ENCODE results near the gene MRI1.

The MRI1 gene

DNA sequence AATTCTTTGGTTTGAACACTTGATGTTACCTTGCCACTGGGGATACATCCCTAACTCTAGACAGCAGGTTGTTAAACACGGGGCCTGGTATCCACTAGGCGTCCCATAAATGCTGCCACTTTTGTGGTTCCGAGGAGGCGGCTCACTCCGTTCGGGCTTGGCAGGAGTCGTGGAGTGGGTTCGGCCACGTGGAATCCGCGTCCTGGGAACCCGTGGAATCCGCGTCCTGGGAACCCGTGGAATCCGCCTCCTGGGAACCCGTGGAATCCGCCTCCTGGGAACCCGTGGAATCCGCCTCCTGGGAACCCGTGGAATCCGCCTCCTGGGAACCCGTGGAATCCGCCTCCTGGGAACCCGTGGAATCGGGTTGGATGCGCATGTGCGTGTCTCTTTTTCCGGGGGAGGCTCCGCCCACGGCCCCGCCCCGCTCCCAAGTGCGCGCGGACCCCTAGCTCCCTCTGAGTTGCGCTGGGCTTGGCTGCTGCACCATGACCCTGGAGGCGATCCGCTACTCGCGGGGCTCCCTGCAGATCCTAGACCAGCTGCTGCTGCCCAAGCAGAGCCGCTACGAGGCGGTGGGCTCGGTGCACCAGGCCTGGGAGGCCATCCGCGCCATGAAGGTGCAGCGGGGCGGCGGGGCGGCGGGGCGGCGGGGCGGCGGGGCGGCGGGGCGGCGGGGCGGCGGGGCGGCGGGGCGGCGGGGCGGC is at the start of gene MRI1:
Gene MRI1, plus strand, starts transcription at position 422 of the 707 bp plus-strand sequence. Its CDS starts 67 bp downstream, at position 489.
- peaks cover 24% of the 10 kb centered on the region for H3K79me2 ChIP-seq (ENCODE audit: insufficient read depth, low read length)
- H3K9ac ChIP-seq (ENCODE audit: low read depth, low read length): peak within 1 kb of the TSS; percentile 62
- peak within 1 kb of the TSS; percentile 67 for H3K27ac ChIP-seq (ENCODE audit: low read length)
- H4K20me1 ChIP-seq (ENCODE audit: insufficient read depth, low read length): peaks cover 11% of the 10 kb centered on the region; the same call in 1 of the 2 replicates
- ATAC-seq (ENCODE audit: insufficient read depth, low read depth) (peak; percentile 91), DNase-seq (peak; percentile 84)
- H3K4me3 ChIP-seq (ENCODE audit: low read depth in 1 of 2, low read length in 2 of 2): peak within 1 kb of the TSS; percentile 62 to 75; a peak in 3 of 4 replicates
- H3K36me3 ChIP-seq (ENCODE audit: insufficient read depth, low read length): peaks cover 59% of the 10 kb centered on the region
- H3K27me3 ChIP-seq (ENCODE audit: insufficient read depth, low read length, poor library complexity): no peaks in the 10 kb centered on the region
- H3K4me1 ChIP-seq (ENCODE audit: insufficient read depth, low read length): peaks cover 22% of the 10 kb centered on the region
- peak within 1 kb of the TSS; percentile 96 for H3K4me2 ChIP-seq (ENCODE audit: insufficient read depth, low read length)
- peak within 1 kb of the TSS; percentile 75 for H2AFZ ChIP-seq (ENCODE audit: low read depth, low read length)
- TF ChIP-seq, protein P1, sequence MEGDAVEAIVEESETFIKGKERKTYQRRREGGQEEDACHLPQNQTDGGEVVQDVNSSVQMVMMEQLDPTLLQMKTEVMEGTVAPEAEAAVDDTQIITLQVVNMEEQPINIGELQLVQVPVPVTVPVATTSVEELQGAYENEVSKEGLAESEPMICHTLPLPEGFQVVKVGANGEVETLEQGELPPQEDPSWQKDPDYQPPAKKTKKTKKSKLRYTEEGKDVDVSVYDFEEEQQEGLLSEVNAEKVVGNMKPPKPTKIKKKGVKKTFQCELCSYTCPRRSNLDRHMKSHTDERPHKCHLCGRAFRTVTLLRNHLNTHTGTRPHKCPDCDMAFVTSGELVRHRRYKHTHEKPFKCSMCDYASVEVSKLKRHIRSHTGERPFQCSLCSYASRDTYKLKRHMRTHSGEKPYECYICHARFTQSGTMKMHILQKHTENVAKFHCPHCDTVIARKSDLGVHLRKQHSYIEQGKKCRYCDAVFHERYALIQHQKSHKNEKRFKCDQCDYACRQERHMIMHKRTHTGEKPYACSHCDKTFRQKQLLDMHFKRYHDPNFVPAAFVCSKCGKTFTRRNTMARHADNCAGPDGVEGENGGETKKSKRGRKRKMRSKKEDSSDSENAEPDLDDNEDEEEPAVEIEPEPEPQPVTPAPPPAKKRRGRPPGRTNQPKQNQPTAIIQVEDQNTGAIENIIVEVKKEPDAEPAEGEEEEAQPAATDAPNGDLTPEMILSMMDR (IDR thresholded peaks at IDR 0.05; ENCODE audit: borderline replicate concordance, extremely low read depth, low read length, poor library complexity, severe bottlenecking): no peak
- TF ChIP-seq EZH2 (IDR thresholded peaks at IDR 0.05; ENCODE audit: borderline replicate concordance, low read depth, low read length, severe bottlenecking): no peak
- H3K9me3 ChIP-seq (ENCODE audit: insufficient read depth, low read length, severe bottlenecking): no peaks in the 10 kb centered on the region

DNA sequence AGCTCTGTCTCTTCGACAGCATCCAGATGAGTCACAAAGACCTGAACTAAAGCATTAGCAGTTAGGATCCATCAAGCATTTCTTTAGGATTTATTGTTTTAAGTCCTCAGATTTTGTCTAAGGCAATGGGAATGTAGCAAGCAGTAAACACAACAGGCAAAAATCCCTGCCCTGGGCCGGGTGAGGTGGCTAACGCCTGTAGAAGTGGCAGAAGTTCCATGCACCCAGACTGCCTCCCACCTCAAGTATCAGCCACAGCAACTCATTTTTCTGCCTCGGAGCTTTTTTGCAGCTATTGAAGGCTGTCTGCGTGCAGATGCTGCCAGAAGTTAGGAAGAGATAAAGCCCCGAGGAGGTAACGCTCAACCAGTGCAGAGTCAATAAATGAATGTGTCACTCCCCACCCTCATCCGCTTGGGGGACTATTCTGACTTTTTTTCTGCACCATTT is 47.1 kb upstream of the MRI1 start:
- no peak for TF ChIP-seq EZH2 (IDR thresholded peaks at IDR 0.05; ENCODE audit: borderline replicate concordance, low read depth, low read length, severe bottlenecking)
- TF ChIP-seq, protein P1 (IDR thresholded peaks at IDR 0.05; ENCODE audit: borderline replicate concordance, extremely low read depth, low read length, poor library complexity, severe bottlenecking): no peak
- H3K9ac ChIP-seq (ENCODE audit: low read depth, low read length): no peak overlapping the region
- no peak overlapping the region for H3K4me2 ChIP-seq (ENCODE audit: insufficient read depth, low read length)
- no peaks in the 10 kb centered on the region for H3K4me1 ChIP-seq (ENCODE audit: insufficient read depth, low read length)
- H3K4me3 ChIP-seq (ENCODE audit: low read depth in 1 of 2, low read length in 2 of 2): no peak overlapping the region
- H3K27me3 ChIP-seq (ENCODE audit: insufficient read depth, low read length, poor library complexity): peaks cover 3% of the 10 kb centered on the region
- H2AFZ ChIP-seq (ENCODE audit: low read depth, low read length): no peak overlapping the region
- no peaks in the 10 kb centered on the region for H3K36me3 ChIP-seq (ENCODE audit: insufficient read depth, low read length)
- H3K79me2 ChIP-seq (ENCODE audit: insufficient read depth, low read length): no peaks in the 10 kb centered on the region
- DNase-seq: no peak
- H3K9me3 ChIP-seq (ENCODE audit: insufficient read depth, low read length, severe bottlenecking): no peaks in the 10 kb centered on the region
- no peak overlapping the region for H3K27ac ChIP-seq (ENCODE audit: low read length)
- no peak for ATAC-seq (ENCODE audit: insufficient read depth, low read depth)
- H4K20me1 ChIP-seq (ENCODE audit: insufficient read depth, low read length): no peaks in the 10 kb centered on the region

DNA sequence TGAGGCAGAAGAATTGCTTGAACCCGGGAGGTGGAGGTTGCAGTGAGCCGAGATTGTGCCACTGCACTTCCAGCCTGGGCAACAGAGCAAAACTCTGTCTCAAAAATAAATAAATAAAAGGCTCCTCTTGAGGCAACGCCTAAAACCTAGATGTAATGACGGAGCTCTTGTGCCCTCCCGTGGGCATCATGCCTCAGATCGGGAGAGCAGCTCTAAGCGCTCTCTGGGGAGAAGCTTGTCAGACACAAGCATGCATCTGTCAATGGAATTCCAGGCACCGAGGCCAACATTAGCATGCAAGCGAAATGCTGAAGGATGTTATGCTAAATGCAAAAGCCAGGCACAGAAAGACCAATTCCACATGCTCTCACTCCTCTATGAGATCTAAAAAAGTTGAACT is 45.6 kb upstream of the MRI1 start:
- Histone ChIP-seq H3K4me3 (ENCODE audit: low read depth in 1 of 2, low read length in 2 of 2) (no peak overlapping the region), H3K9me3 (ENCODE audit: insufficient read depth, low read length, severe bottlenecking) (no peaks in the 10 kb centered on the region), H4K20me1 (ENCODE audit: insufficient read depth, low read length) (no peaks in the 10 kb centered on the region), H3K9ac (ENCODE audit: low read depth, low read length) (no peak overlapping the region), H3K4me1 (ENCODE audit: insufficient read depth, low read length) (no peaks in the 10 kb centered on the region), H3K27ac (ENCODE audit: low read length) (no peak overlapping the region), H3K79me2 (ENCODE audit: insufficient read depth, low read length) (no peaks in the 10 kb centered on the region), H3K27me3 (ENCODE audit: insufficient read depth, low read length, poor library complexity) (peaks cover 3% of the 10 kb centered on the region), H3K4me2 (ENCODE audit: insufficient read depth, low read length) (no peak overlapping the region), H3K36me3 (ENCODE audit: insufficient read depth, low read length) (no peaks in the 10 kb centered on the region), H2AFZ (ENCODE audit: low read depth, low read length) (no peak overlapping the region)
- no peak for ATAC-seq (ENCODE audit: insufficient read depth, low read depth)
- TF ChIP-seq, protein P1 (IDR thresholded peaks at IDR 0.05; ENCODE audit: borderline replicate concordance, extremely low read depth, low read length, poor library complexity, severe bottlenecking): no peak
- no peak for TF ChIP-seq EZH2 (IDR thresholded peaks at IDR 0.05; ENCODE audit: borderline replicate concordance, low read depth, low read length, severe bottlenecking)
- no peak for DNase-seq

Measured in DND-41 (cell line).